DND-41 (cell line): ENCODE results near the gene PACS2.

Experiments used
- ATAC-seq: fragments of 200-7000 bp; cut with Tn5 transposase; 3 replicates; pipeline ENCODE4 v1.9.1; 2021; ENCODE audit warnings: low read depth; ENCODE audit not compliant: insufficient read depth
- DNase-seq: peaks from one replicate; pipeline ENCODE4 v3.0.0-alpha.2; 2020
- H2AFZ ChIP-seq: 2 replicates; pipeline ENCODE4 v1.6.0; 2012; ENCODE audit warnings: low read depth, low read length
- H3K27ac ChIP-seq: 2 replicates; pipeline ENCODE4 v1.5.1; 2012; ENCODE audit warnings: low read length, inconsistent platforms
- H3K27me3 ChIP-seq: fragments of 200-600 bp; sonication (generic); 2 replicates; pipeline ENCODE4 v1.6.0; 2012; ENCODE audit warnings: low read length, mild to moderate bottlenecking, inconsistent platforms; ENCODE audit not compliant: insufficient read depth, poor library complexity
- H3K36me3 ChIP-seq: 2 replicates; pipeline ENCODE4 v1.5.1; 2012; ENCODE audit warnings: low read length, inconsistent platforms; ENCODE audit not compliant: insufficient read depth
- H3K4me1 ChIP-seq: 2 replicates; pipeline ENCODE4 v1.5.1; 2012; ENCODE audit warnings: mild to moderate bottlenecking, low read length; ENCODE audit not compliant: insufficient read depth
- H3K4me2 ChIP-seq: 2 replicates; pipeline ENCODE4 v1.6.0; 2012; ENCODE audit warnings: mild to moderate bottlenecking, moderate library complexity, low read length, inconsistent platforms; ENCODE audit not compliant: insufficient read depth
- H3K4me3 ChIP-seq, 2 experiments: fragments of 200-600 bp in 1 of 2; shearing (Covaris generic) in 1 of 2; 2 replicates each; pipeline ENCODE4 v1.5.1; 2012 to 2016; ENCODE audit warnings: inconsistent platforms in 2 of 2, low read length in 2 of 2, mild to moderate bottlenecking in 2 of 2, low read depth in 1 of 2, moderate library complexity in 1 of 2
- H3K79me2 ChIP-seq: 2 replicates; pipeline ENCODE4 v1.6.0; 2012; ENCODE audit warnings: low read length, inconsistent platforms; ENCODE audit not compliant: insufficient read depth
- H3K9ac ChIP-seq: 2 replicates; pipeline ENCODE4 v1.6.0; 2012; ENCODE audit warnings: low read depth, mild to moderate bottlenecking, inconsistent platforms, low read length, moderate library complexity
- H3K9me3 ChIP-seq: 2 replicates; pipeline ENCODE4 v1.5.1; 2012; ENCODE audit warnings: low read length, moderate library complexity, mild to moderate bottlenecking, inconsistent platforms; ENCODE audit not compliant: insufficient read depth, severe bottlenecking
- H4K20me1 ChIP-seq: 2 replicates; pipeline ENCODE4 v1.6.0; 2012; ENCODE audit warnings: low read length; ENCODE audit not compliant: insufficient read depth
- CTCF ChIP-seq: IDR thresholded peaks from 2 replicates; pipeline ENCODE4 v1.5.1; 2012; ENCODE audit warnings: borderline replicate concordance, low read length, moderate library complexity, mild to moderate bottlenecking; ENCODE audit not compliant: poor library complexity, severe bottlenecking; ENCODE audit errors: extremely low read depth
- EZH2 ChIP-seq: IDR thresholded peaks from 3 replicates; pipeline ENCODE4 v1.6.1; 2012; ENCODE audit warnings: borderline replicate concordance, low read depth, mild to moderate bottlenecking, moderate library complexity, low read length, inconsistent platforms; ENCODE audit not compliant: severe bottlenecking

Gene PACS2

GRCh38 chr14:105388976-105389375 is 74.4 kb downstream of the PACS2 start:
- Histone ChIP-seq H3K79me2 (no peaks in the 10 kb centered on the region), H3K4me2 (no peak overlapping the region), H3K4me3 (no peak overlapping the region), H3K36me3 (peaks cover 23% of the 10 kb centered on the region), H3K27ac (no peak overlapping the region), H3K4me1 (no peaks in the 10 kb centered on the region), H3K9me3 (no peaks in the 10 kb centered on the region), H3K9ac (no peak overlapping the region), H4K20me1 (no peaks in the 10 kb centered on the region), H3K27me3 (no peaks in the 10 kb centered on the region), H2AFZ (no peak overlapping the region)
- ATAC-seq (no peak), DNase-seq (no peak)
- TF ChIP-seq CTCF, result no peak
- TF ChIP-seq EZH2, result no peak

GRCh38 chr14:105389534-105389933 is 75.0 kb downstream of the PACS2 start:
- Histone ChIP-seq H3K79me2 (no peaks in the 10 kb centered on the region), H3K36me3 (peaks cover 17% of the 10 kb centered on the region), H4K20me1 (no peaks in the 10 kb centered on the region), H3K4me3 (no peak overlapping the region), H3K4me2 (no peak overlapping the region), H3K27me3 (no peaks in the 10 kb centered on the region), H3K4me1 (no peaks in the 10 kb centered on the region), H3K9ac (no peak overlapping the region), H3K27ac (no peak overlapping the region), H3K9me3 (no peaks in the 10 kb centered on the region), H2AFZ (no peak overlapping the region)
- ATAC-seq (no peak), DNase-seq (no peak)
- TF ChIP-seq CTCF (no peak), EZH2 (no peak)

- Histone ChIP-seq H3K36me3 (peaks cover 11% of the 10 kb centered on the region), H3K4me2 (no peak overlapping the region), H3K4me1 (no peaks in the 10 kb centered on the region), H4K20me1 (no peaks in the 10 kb centered on the region), H3K79me2 (no peaks in the 10 kb centered on the region), H3K4me3 (no peak overlapping the region), H3K27me3 (no peaks in the 10 kb centered on the region), H3K9ac (no peak overlapping the region), H3K27ac (no peak overlapping the region), H2AFZ (no peak overlapping the region), H3K9me3 (no peaks in the 10 kb centered on the region)
- DNase-seq (no peak), ATAC-seq (peak; percentile 61; the same call in 2 of the 3 replicates)
- TF ChIP-seq EZH2 (no peak), CTCF (no peak)
Observed at GRCh38 chr14:105389976-105390848, 75.7 kb downstream of the PACS2 start.
